GM12891 (cell line): ENCODE measurements around the gene TDP1.
"Not testable (repeated sequence)": the region's sequence is repeated elsewhere in the genome, so short reads cannot be mapped to it uniquely, and the experiment has no call there.

Experiments used
- DNase-seq: peaks from one replicate; pipeline ENCODE4 v3.0.0; 2011; ENCODE audit warnings: low spot score; ENCODE audit not compliant: insufficient read length
- FAIRE-seq: peaks from 2 replicates; lab custom pipeline; 2011; peaks lifted over from hg19 to GRCh38; lab: Jason Lieb, UNC
- PAX5 ChIP-seq: IDR thresholded peaks from 2 replicates; pipeline ENCODE4 v1.6.1; 2011; ENCODE audit warnings: low read length, moderate library complexity, mild to moderate bottlenecking; ENCODE audit not compliant: insufficient read depth, severe bottlenecking
- POLR2A ChIP-seq: IDR thresholded peaks from 2 replicates; pipeline ENCODE4 v1.6.1; 2011; ENCODE audit warnings: low read depth, low read length, control low read depth
- POLR2AphosphoS5 ChIP-seq: IDR thresholded peaks from 2 replicates; pipeline ENCODE4 v1.6.1; 2011; ENCODE audit warnings: low read depth, low read length, control low read depth
- POU2F2 ChIP-seq: IDR thresholded peaks from 2 replicates; pipeline ENCODE4 v1.6.1; 2011; ENCODE audit warnings: low read depth, mild to moderate bottlenecking, control low read depth, low read length, moderate library complexity
- SPI1 ChIP-seq: IDR thresholded peaks from 2 replicates; pipeline ENCODE4 v1.6.1; 2011; ENCODE audit warnings: low read depth, low read length, control low read depth
- TAF1 ChIP-seq: IDR thresholded peaks from 2 replicates; pipeline ENCODE4 v1.6.1; 2011; ENCODE audit warnings: low read depth, low read length, control low read depth

TDP1 gene

DNA sequence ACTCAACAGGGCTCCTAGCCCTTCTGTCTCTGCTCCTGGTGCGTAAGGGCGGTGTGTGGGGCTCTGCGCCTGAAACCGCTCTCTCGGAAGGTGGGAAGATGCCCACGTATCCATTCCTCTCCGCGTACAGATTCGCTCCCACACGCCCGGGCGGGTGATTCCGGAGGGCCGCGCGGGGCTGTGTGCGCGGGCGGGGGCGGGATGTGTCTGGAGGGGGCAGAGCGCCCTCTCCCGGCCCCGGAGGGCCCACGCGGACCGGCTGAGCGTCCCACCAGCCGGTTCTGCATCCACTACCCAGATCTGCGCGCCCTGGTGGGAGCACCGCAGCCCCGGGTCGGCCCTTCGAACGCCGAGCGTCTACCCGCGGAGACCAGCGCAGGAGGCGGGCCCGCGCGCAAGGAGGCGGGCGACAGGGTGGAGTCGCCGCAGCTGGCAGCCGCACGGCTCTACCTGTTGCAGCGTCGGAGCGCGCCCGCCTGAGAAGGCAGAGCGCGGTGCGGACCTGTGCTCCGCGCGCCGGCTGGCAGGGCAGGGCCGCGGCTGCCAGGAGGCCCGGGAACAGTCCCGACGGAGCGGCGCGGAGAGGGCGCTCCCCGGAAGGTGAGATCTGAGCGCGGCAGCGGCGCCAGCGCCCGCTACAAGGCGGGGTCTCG is 104.7 kb downstream of the TDP1 start:
- FAIRE-seq (peak; percentile 65), DNase-seq (peak; percentile 67)
- TF ChIP-seq POLR2A (no peak), TAF1 (no peak), PAX5 (no peak), POU2F2 (no peak), POLR2AphosphoS5 (no peak), SPI1 (no peak)

DNA sequence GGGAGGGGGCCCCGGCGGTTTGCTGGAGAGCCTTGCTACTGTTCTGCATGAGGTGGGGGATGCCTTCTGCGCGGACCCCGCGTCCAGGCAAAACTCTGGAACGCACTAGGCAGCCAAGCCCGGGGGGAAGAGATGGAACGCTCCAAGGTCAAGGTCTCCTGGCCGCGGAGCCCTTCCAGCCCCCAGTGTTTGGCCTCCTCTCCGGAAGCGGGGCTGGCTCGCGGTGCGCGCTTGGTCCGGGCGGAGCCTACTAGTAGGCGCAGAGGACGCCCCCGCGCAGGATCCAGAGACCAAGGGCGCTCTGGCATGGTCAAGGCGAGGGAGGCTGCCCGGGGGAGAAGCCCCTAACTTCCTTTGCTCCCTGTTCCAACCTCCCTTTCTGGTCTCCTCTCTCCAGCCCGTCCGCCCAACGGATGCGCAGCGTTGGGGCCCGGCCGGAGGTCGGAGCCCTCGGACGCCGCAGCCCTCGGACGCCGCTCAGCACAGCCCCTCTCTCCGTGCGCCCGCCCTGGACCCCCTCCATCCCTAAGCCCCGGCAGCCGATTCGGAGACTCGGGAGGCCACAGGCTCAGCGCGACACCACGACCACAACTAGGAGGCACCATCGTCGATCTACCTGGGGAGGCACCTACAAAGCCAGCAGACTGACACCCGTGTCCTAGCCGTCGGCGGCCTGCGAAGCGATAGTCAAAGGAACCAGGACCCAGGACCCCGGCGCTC is 105.4 kb downstream of the TDP1 start:
- DNase-seq (no peak), FAIRE-seq (no peak)
- no peak for TF ChIP-seq PAX5
- no peak for TF ChIP-seq SPI1
- TF ChIP-seq POLR2AphosphoS5, result no peak
- TF ChIP-seq POU2F2, result no peak
- TF ChIP-seq POLR2A, result no peak
- TF ChIP-seq TAF1, result no peak

DNA sequence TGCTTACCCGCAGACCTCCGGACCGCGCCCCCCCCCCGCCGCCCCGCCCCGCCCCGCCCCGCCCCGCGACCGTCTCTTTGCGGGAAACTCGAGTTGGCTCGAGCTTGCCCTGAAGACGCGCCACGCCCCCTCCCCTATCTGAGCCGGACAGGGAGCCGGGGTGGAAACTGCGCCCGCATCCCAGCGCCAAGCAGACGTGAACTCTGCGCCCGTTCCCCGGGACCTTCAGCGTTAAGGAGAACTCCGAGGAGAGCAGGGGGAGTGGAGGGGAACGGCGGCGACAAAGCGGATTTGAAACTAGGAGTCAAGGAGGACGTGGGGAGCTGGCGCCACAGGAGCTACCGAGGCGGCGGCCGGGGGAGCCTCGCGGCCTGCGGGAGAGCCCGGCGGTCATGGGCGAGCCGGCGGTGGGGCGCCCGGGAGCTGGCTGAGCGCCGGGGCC is 106.0 kb downstream of the TDP1 start, which contains the start of gene KCNK13:
Gene KCNK13, plus strand, starts transcription at position 310 of the 442 bp plus-strand sequence. CDS start 212 bp downstream, outside the sequence.
- FAIRE-seq (no peak), DNase-seq (peak; percentile 39)
- TF ChIP-seq PAX5 (no peak), SPI1 (peak; percentile 28; the same call in 1 of the 2 replicates)

DNA sequence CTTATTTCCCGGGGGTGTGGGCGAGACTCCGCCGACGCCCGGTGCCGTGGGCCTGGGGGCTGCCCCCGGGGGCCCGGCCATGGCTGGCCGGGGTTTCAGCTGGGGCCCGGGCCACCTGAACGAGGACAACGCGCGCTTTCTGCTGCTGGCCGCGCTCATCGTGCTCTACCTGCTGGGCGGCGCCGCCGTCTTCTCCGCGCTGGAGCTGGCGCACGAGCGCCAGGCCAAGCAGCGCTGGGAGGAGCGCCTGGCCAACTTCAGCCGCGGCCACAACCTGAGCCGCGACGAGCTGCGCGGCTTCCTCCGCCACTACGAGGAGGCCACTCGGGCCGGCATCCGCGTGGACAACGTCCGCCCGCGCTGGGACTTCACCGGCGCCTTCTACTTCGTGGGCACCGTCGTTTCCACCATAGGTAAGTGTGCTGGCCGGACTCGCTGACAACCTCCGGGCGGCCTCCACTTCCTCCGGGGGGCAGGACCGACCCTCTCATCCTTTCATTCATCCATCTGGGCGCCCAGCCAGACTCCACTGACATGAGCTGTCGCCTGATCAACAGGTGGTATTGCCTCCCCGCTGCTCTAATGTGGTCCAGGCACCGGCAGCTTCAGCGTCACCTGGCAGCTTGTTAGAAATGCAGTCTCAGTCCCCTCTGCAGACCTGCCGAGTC is 106.5 kb downstream of the TDP1 start:
- FAIRE-seq, result peak; percentile 61
- DNase-seq, result no peak
- TF ChIP-seq TAF1 (no peak), SPI1 (no peak), PAX5 (no peak), POU2F2 (no peak), POLR2AphosphoS5 (no peak)

DNA sequence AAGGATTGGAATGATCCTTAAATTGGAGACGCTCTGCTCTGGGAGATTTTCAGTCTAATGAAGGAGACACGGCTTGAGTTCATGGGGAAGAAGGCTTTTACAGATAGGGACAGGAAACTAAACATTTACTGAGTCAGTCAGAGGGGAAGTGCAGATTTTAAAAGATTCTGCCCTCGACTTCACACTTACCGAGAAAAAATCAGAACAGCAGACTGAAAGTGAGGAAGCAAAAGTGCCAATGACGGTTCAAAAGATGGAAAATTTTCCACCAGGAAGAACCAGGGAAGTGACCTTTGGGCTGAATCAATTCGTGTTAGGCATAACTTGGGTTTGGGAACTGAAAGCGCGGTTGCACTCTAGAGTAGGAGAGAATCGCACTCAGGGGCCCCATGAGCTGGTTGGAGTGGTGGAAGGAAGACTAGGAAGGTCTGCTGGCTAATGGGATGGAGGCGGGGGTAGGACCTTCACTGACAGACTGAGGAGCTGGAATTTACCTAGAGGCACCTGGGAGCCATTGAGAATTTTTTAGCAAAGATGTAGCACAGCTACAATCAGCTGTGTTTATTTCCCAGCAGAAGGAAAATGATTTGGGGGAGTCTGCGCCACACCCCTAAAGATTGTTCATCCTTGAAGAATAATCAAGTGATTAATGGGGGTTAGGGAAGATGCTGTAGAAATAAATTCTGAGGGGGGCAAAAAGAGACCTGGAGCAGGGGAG is 107.3 kb downstream of the TDP1 start:
- peak; percentile 48 for TF ChIP-seq SPI1
- TF ChIP-seq PAX5, result no peak
- no peak for DNase-seq
- FAIRE-seq, result no peak

DNA sequence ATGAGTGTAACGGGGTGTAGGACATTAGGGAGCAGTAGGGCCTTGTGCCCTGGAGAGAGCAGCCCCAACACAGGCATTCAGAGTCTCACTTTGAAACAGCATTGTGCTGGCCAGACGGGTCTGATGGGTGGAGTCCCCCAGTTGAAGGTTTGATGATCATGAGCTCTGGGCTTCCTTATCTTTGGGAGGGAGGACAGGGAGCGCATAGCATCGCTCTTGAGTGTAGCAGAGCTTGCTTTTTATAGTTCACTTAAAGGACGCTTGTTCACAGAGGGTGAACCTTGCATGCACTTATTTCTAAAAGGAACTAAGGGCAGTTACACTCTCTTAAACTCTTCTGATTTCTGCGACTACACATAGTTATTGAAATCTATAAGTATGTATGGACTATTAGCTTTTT is 116.6 kb downstream of the TDP1 start:
- no peak for TF ChIP-seq POLR2AphosphoS5
- no peak for TF ChIP-seq POLR2A
- TF ChIP-seq TAF1, result no peak
- no peak for TF ChIP-seq POU2F2
- no peak for TF ChIP-seq PAX5
- TF ChIP-seq SPI1, result no peak
- FAIRE-seq, result no peak
- no peak for DNase-seq

DNA sequence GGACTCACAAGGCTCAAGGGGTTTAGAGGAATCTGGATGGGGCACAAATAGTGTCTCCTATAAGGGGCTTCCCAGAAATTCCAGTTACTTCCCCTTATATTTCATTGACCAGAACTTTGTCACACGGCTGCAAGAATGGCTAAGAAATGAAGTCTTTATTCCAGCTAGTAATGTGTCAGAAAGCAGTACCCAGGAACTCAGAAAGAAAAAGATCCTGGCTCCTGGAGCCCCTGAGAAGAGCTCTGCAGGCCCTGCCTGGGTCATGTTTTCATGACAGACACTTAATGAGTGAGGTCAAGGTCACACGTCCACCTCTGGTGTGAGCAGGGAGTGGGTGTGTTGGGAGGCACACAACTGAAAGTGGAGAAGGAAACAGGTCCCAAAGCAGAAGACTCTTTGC is 123.8 kb downstream of the TDP1 start:
- TF ChIP-seq PAX5 (no peak), POU2F2 (no peak), SPI1 (no peak), POLR2A (no peak), TAF1 (no peak), POLR2AphosphoS5 (no peak)
- no peak for FAIRE-seq
- no peak for DNase-seq

DNA sequence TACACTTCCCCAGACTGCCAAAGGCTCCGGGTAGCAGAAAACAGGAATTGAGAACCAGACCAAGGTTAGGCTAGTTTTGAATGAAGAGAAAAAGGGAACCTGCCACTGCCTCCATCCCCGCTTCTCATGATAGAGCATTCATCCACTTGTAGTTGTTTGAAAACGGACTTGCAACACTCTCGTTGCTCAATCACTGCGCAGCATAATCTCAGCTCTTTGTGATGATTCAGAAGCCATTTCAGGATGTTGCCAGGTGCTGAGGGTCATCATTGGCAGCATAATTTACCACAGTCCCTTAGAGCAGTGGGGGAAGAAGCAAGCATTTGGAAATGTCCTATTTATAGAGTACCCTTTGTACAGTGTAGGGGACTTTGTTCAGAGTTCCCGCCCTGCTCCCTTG is 131.7 kb downstream of the TDP1 start:
- TF ChIP-seq POLR2A (no peak), POLR2AphosphoS5 (no peak), TAF1 (no peak), SPI1 (peak; percentile 49), PAX5 (no peak), POU2F2 (no peak)
- FAIRE-seq, result no peak
- DNase-seq, result no peak

DNA sequence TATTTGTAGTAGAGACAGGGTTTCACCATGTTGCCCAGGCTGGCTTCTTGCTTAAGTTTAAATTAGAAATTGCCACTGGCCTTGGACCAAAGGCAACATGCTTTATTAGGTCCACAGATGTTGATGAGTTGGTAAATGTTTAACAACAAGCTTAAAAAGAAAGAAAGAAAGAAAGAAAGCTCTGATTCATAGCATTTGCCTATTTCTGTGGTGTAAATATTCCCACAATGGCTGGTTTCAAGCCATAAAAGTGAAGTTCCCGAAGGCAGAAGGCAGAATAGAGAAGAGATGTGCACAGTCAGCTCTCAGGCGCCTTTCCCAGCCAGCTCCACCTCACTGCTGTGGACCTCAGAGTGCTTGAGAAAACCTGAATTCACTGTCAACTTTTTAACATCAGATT is 132.4 kb downstream of the TDP1 start:
- FAIRE-seq (no peak), DNase-seq (no peak)
- TF ChIP-seq POU2F2, result no peak
- no peak for TF ChIP-seq POLR2AphosphoS5
- no peak for TF ChIP-seq SPI1
- no peak for TF ChIP-seq POLR2A
- no peak for TF ChIP-seq TAF1
- no peak for TF ChIP-seq PAX5

DNA sequence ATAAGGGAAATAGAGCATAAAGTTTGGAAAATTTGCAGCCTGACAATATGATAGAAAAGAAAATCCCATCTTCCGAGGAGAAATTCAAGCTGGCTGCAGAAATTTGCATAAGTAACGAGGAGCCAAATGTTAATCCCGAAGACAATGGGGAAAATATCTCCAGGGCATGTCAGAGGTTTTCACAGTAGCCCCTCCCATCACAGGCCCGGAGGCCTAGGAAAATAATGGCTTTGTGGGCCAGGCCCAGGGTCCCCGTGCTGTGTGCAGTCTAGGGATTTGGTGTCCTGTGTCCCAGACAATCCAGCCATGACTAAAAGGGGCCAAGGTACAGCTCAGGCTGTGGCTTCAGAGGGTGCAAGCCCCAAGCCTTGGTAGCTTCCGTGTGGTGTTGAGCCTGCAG is 133.8 kb downstream of the TDP1 start:
- not testable (repeated sequence) for DNase-seq, FAIRE-seq
